Panc1 (cell line): ENCODE results near the gene CDK4. TPM values are rescaled to one million over a fixed set of nuclear protein-coding genes. Genes with fewer than 3 reads are reported as not detected.

Source experiments
- ATAC-seq: fragments of 200-7000 bp; cut with Tn5 transposase; 2 replicates; pipeline ENCODE4 v1.9.1; 2020; ENCODE audit warnings: mild to moderate bottlenecking, moderate library complexity
- BruUV-seq: library from RNA; stranded (reverse); fragments of 400-500 nt; replicated peaks from 2 replicates; lab custom pipeline; 2021; lab: Mats Ljungman, UMichigan
- CTCF ChIA-PET: fragments of 300-600 bp; sonication (Branson Sonifier 250); formaldehyde crosslinking; loops from one replicate; lab custom pipeline; 2022; ENCODE audit warnings: antibody characterized with exemption; lab: Charles Lee
- POLR2A ChIA-PET: fragments of 300-600 bp; sonication (Branson Sonifier 250); formaldehyde crosslinking; loops from one replicate; lab custom pipeline; 2022; ENCODE audit warnings: antibody characterized with exemption; lab: Charles Lee
- DNase-seq: peaks from one replicate; pipeline ENCODE4 v3.0.0-alpha.2; 2010; ENCODE audit warnings: low read depth, low spot score
- H3K27ac ChIP-seq: 2 replicates; pipeline ENCODE4 v1.5.1; 2011; ENCODE audit warnings: mild to moderate bottlenecking, low read length, inconsistent platforms
- H3K27me3 ChIP-seq: fragments of 200-500 bp; sonication (Bioruptor generic); 2 replicates; pipeline ENCODE4 v1.6.0; 2014; ENCODE audit warnings: low read length, inconsistent platforms; ENCODE audit not compliant: control insufficient read depth, insufficient read depth
- H3K36me3 ChIP-seq: fragments of 200-500 bp; sonication (Bioruptor generic); 2 replicates; pipeline ENCODE4 v1.5.1; 2014; ENCODE audit warnings: inconsistent platforms, mild to moderate bottlenecking, low read length, moderate library complexity; ENCODE audit not compliant: control insufficient read depth, insufficient read depth
- H3K4me1 ChIP-seq: 2 replicates; pipeline ENCODE4 v1.5.1; 2011; ENCODE audit warnings: inconsistent platforms, mild to moderate bottlenecking, low read length, moderate library complexity; ENCODE audit not compliant: control insufficient read depth, insufficient read depth
- H3K4me3 ChIP-seq, 2 experiments: 2 replicates each; pipeline ENCODE4 v1.5.1; 2011 to 2012; ENCODE audit warnings: low read depth in 2 of 2, low read length in 2 of 2, mild to moderate bottlenecking in 2 of 2, inconsistent platforms in 1 of 2, moderate library complexity in 1 of 2
- H3K9me3 ChIP-seq: fragments of 200-500 bp; sonication (Bioruptor generic); 2 replicates; pipeline ENCODE4 v1.5.1; 2014; ENCODE audit warnings: low read depth, mild to moderate bottlenecking, inconsistent platforms, low read length, moderate library complexity; ENCODE audit not compliant: control insufficient read depth, insufficient read depth
- CTCF ChIP-seq: fragments of 450-650 bp; IDR thresholded peaks from 2 replicates; pipeline ENCODE4 v1.5.1; 2017; ENCODE audit warnings: mild to moderate bottlenecking
- POLR2AphosphoS5 ChIP-seq: IDR thresholded peaks from 2 replicates; pipeline ENCODE4 v1.6.1; 2012; ENCODE audit warnings: mild to moderate bottlenecking, low read depth, low read length, moderate library complexity
- REST ChIP-seq, 2 experiments: IDR thresholded peaks; 2 replicates each; pipeline ENCODE4 v1.6.1; 2011 to 2012; ENCODE audit warnings: low read depth in 2 of 2, control low read depth in 1 of 2, low read length in 1 of 2, mild to moderate bottlenecking in 1 of 2, moderate library complexity in 1 of 2; ENCODE audit not compliant: insufficient read depth in 1 of 2
- SIN3A ChIP-seq: IDR thresholded peaks from 2 replicates; pipeline ENCODE4 v1.6.1; 2012; ENCODE audit warnings: low read depth, mild to moderate bottlenecking, low read length, moderate library complexity, borderline replicate concordance; ENCODE audit not compliant: insufficient read depth
- TCF7L2 ChIP-seq: IDR thresholded peaks from 2 replicates; pipeline ENCODE4 v1.6.1; 2011; ENCODE audit warnings: mild to moderate bottlenecking, low read depth, low read length, inconsistent platforms
- in situ Hi-C: cut with HindIII; loops from 2 replicates; pipeline ENCODE4 v1.10.0; 2016; ENCODE audit warnings: low sequenced_read_pairs, low pct_unique_long_range_greater_than_20kb
- intact Hi-C: fragments of 100-400 bp; cut with micrococcal nuclease; formaldehyde crosslinking; loops from one replicate; pipeline ENCODE4 v1.10.0; 2022; ENCODE audit not compliant: unreplicated experiment
- total RNA-seq: library from RNA; stranded (reverse); gene quantifications from one replicate; pipeline ENCODE4 v1.2.1, GENCODE V29; 2021; ENCODE audit not compliant: unreplicated experiment

Gene CDK4
- total RNA-seq, 1 experiment from 2014 or later: 201 TPM

GRCh38 chr12:57771236-57771872 is 19.2 kb upstream of the CDK4 start:
- Histone ChIP-seq H3K4me3 (peak overlapping the region; percentile 81 to 94), H3K36me3 (peaks cover 2% of the 10 kb centered on the region; the same call in 1 of the 2 replicates), H3K27ac (peak overlapping the region; percentile 96), H3K9me3 (no peaks in the 10 kb centered on the region), H3K4me1 (peaks cover 16% of the 10 kb centered on the region), H3K27me3 (no peaks in the 10 kb centered on the region)
- in situ Hi-C loops (no loop called here), intact Hi-C loops (no loop called here)
- peak; percentile 87 for ATAC-seq
- CTCF ChIA-PET: no interaction called here
- no peak for TF ChIP-seq REST (IDR thresholded peaks at IDR 0.05; ENCODE audit: insufficient read depth in 1 of 2, low read depth in 2 of 2, low read length in 1 of 2)
- TF ChIP-seq SIN3A: no peak
- TF ChIP-seq CTCF: no peak
- TF ChIP-seq TCF7L2: no peak
- TF ChIP-seq POLR2AphosphoS5: no peak
- no peak for DNase-seq
- POLR2A ChIA-PET: interaction anchor here (0.6 to 0.7 kb wide), 2 partner anchors 15 to 134 kb away, joined by 9 to 12 read pairs; no protein-coding TSS in a partner anchor
- BruUV-seq: TSS peak; percentile 88

- TF ChIP-seq CTCF (no peak), TCF7L2 (no peak), POLR2AphosphoS5 (no peak), REST (IDR thresholded peaks at IDR 0.05; ENCODE audit: insufficient read depth in 1 of 2, low read depth in 2 of 2, low read length in 1 of 2) (no peak), SIN3A (no peak)
- intact Hi-C loops: no loop called here
- Histone ChIP-seq H3K9me3 (no peaks in the 10 kb centered on the region), H3K27ac (peak overlapping the region; percentile 96), H3K36me3 (peaks cover 2% of the 10 kb centered on the region; the same call in 1 of the 2 replicates), H3K4me3 (peak overlapping the region; percentile 81 to 94; a peak in 3 of 4 replicates), H3K4me1 (peaks cover 16% of the 10 kb centered on the region), H3K27me3 (no peaks in the 10 kb centered on the region)
- ATAC-seq (no peak), DNase-seq (no peak)
- ChIA-PET POLR2A (interaction anchor here (0.7 kb wide), 1 partner anchor 15 kb away, joined by 12 read pairs; no protein-coding TSS in a partner anchor), CTCF (no interaction called here)
- in situ Hi-C loops: no loop called here
- no TSS peak for BruUV-seq
Measured at GRCh38 chr12:57770734-57771133, 18.6 kb upstream of the CDK4 start.
